LNCaP clone FGC (cell line): ENCODE results near the gene G6PC3.
"Not testable (repeated sequence)": the region's sequence is repeated elsewhere in the genome, so short reads cannot be mapped to it uniquely, and the experiment has no call there.

Source experiments
- DNase-seq: peaks from one replicate; pipeline ENCODE4 v3.0.0-alpha.2; 2011; ENCODE audit warnings: low read depth
- H3K4me3 ChIP-seq: 2 replicates; pipeline ENCODE4 v1.5.1; 2011; ENCODE audit warnings: mild to moderate bottlenecking, low read depth, low read length, control low read depth
- CTCF ChIP-seq: IDR thresholded peaks from 2 replicates; pipeline ENCODE4 v1.5.1; 2012; ENCODE audit warnings: mild to moderate bottlenecking; ENCODE audit not compliant: control insufficient read depth, insufficient read depth; ENCODE audit errors: extremely low read depth

G6PC3 gene

DNA sequence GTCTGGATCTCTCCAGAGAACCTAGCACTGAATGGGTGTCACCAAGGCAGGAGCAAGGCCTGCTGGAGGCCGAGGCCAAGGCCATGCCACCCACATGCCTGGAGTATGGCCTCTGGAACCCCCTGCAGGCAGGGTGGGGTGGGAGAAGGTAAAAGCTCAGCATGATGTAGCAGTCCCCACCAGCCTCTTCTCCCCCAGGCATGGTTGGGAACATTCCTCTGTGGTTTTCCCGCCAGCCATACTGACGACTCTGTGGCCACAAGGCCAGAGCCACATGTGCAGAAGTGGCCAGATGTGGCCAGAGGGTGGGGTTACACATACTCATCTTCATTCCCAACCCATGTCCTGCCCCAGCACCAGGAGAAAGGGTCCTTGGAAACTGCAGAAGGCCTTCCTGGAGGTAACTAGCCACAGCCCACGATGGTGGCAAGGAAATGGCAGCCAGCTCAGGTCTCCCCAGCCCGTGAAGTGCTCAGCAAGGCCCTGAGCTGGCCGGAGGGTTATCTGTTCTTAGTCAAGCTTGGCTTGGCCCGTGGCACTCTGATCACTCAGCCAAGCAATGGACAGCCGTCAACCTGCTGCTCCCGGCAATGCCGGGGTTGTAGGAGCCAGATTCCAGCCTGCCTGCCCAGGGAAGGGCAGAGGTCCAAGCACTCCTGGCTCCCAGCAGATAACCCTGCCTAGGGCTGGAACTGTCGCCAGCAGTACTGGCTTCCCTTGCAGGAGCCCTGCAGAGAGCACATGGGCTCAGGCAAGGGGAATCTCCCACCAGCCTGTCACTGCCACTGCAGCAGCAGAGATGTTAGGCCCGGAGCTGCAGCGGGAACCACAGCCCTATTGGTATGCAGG is 26.8 kb downstream of the G6PC3 start:
- H3K4me3 ChIP-seq, result no peak overlapping the region
- no peak for TF ChIP-seq CTCF
- DNase-seq, result peak; percentile 36

GRCh38 chr17:44101858-44102257 is 31.3 kb downstream of the G6PC3 start:
- not testable (repeated sequence) for DNase-seq, H3K4me3 ChIP-seq

DNA sequence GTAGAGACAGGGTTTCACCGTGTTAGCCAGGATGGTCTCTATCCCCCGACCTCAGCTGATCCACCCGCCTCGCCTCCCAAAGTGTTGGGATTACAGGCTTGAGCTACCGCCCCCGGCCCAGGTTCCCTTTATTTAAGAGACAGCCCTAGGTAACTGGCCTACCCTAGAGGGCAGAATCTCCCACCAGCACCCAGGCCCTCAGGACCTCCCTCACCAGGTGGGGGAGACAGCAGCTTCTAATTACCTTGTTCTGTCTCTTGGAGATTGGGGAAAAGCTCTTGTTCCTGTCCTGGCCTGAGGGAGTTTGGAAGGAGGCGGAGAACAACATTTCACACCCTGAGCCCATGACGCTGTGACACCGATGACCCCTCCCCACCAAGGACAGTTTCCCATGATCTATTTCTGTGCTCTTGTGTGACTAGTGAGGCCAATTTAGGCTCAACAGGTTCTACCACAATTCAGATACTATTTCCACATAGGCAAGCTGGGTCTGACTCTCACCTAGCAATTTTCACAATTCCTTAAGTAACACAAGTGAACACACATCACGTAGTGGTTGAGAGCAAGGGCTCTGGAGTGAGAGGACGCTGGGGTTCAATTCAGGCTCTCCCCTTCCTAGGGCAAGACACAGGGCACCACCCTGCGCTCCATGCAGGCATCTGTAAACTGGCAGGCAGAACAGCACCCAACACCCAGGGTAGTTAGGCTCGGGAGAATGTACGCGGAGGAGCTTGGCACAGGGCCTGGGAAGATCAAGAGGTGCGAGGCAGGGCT is 32.5 kb downstream of the G6PC3 start:
- H3K4me3 ChIP-seq, result no peak overlapping the region
- no peak for TF ChIP-seq CTCF
- DNase-seq, result no peak

- no peak for TF ChIP-seq CTCF
- DNase-seq, result no peak
- H3K4me3 ChIP-seq, result no peak overlapping the region
Measured at GRCh38 chr17:44105483-44105882, 34.9 kb downstream of the G6PC3 start.

GRCh38 chr17:44105941-44106340 is 35.4 kb downstream of the G6PC3 start:
- DNase-seq, result no peak
- no peak for TF ChIP-seq CTCF
- no peak overlapping the region for H3K4me3 ChIP-seq

DNA sequence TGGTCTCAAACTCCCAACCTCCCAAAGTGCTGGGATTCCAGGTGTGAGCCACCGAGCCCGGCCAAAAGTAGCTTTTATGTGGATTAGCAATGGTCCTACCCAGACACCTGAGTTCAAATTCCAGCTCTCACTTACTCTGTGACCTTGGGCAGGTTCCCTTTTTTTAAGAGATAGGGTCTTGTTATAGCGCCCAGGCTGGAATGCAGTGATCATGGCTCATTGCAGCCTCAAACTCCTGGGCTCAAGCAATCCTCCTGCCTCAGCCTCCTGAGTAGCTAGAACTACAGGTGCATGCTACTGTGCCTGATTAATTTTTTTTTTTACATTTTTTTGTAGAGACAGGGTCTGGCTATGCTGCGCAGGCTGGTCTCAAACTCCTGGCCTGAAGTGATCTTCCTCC is 36.3 kb downstream of the G6PC3 start:
- TF ChIP-seq CTCF, result no peak
- DNase-seq, result no peak
- H3K4me3 ChIP-seq, result no peak overlapping the region

- TF ChIP-seq CTCF, result no peak
- DNase-seq, result no peak
- H3K4me3 ChIP-seq, result no peak overlapping the region
Measured at GRCh38 chr17:44108440-44109311, 38.1 kb downstream of the G6PC3 start.
